DMS79 (cell line): ENCODE data around the gene TRAF1.

Experiments used
- DNase-seq: peaks from one replicate; lab custom pipeline; 2025; lab: John Stamatoyannopoulos, UW

TRAF1 gene

DNA sequence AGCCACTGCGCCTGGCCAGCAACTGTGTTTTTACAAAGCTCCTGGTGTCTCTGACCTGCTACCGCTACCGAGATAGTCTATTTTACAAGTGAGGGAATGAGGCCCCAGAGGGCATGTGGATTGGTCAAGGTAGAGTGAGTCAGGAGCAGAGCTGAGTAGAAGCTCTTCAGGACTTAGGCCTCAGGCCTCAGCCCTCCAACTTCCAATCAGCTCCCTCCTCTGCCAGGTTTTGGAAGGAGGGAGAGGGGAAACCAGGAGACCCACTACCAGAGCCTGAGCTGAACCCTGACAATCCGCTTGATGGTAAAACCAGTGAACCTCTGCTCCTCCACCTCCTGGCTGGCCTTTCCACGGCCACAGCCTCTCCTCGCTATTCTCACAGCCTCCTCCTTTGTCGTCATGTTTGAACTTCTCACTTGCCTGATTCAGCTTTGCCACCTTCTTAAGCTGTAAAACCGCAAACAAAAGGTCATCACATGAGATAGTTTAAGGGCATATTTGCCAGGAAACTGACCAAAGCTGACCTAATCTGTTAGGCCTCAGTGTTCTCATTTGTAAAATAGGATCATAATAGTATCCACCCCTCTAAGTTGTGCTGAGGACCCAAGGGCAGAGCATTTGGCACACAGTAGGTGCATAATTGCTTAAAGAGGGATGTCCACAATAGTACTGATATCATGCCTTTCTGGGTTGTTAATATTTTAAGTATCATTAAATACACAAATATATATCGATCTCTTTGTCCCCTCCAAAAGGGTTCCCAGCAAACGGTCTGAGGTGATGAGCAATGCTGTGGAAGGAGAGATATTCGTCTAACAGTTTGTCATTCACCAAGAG is 1.7 kb downstream of the TRAF1 start:
- DNase-seq = no peak

DNA sequence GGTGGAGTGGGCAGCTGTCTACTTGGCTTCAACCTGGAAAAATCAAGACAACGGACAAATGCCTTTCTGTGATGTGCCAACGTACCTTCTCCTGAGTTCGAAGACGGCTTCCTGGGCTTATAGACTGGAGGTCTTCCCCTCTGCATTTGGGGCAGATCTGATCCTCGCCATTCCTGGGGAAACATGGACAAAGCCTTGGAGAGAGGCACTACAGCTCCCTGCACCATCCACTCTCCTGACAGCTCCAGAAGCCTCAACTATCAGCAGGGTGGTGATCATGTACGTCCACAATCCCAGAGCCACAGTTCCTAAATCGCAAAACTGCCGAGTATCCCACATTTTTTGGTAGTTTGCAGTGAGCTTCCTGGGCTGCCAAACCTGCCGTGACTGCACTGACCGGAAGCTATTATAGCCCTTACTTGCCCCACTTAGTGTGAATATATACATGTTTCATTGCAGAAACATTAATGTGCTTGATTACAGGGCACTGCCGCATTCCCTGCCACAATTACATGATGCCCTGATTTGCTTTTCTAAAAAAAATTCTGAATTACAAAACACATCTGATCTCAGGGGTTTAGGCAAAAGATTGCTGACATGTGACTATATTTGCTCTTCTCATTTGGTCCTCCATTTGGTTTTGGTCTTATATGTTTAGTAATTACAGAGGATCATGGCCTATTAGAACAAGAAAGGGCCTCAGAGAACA is 2.8 kb downstream of the TRAF1 start:
- no peak for DNase-seq

DNA sequence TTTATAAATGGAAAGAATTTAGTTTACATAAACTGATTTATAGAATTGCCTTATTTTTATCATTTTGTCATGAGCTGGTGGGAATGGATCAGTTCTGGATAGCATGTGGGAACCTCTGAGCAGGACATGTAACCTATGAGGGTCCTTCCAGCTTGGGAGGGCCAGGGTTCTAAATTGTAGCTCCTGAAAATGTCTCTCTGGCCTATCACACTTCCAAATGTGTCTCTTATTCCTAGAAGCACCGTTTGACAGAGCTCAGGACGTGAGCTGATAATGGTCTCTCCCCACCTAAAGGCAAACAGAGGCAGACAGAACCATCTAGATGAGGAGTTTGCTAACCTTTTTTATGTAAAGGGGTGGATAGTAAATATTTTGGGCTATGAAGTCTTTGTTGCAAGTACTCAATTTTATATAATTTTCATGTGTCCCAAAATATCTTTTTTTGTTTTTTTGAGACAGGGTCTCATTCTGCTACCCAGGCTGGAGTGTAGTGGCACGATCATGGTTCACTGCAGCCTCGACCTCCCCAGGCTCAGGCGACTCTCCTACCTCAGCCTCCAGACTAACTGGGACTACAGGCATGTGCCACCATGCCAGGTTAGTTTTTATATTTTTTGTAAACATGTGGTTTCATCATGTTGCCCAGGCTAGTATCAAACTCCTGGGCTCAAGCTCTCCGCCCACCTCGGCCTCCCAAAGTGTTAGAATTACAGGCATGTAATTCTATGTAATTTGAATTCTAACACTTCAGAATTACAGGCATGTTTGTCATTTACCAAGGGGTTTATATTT is 4.0 kb downstream of the TRAF1 start:
- no peak for DNase-seq

DNA sequence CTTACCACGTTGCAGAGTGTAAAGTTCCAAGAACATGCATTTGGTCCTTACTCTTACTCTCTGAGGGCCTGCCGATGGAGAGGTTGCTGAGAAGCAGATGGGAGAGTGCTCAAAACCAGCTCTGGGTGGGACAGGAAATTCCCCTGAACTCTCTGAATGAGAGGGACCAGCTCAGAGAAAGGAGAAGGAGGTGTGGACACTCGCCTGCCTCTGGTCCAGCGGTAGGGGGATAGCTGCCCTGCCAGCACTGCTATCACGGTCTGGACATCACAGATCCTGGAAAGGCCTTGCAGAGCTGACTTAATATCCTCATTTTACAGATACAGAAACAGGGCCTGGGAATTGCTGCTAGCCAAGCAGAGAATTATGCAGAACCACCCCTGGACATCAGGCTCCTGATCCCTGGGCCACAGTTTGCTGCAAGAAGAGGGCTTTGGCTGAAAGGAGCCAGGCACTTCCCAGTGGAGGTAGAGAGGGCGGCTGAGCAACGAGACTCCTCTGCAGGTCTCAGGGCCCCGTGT is 4.9 kb downstream of the TRAF1 start:
- no peak for DNase-seq

GRCh38 chr9:120920806-120921178 is 5.8 kb downstream of the TRAF1 start:
- no peak for DNase-seq

DNA sequence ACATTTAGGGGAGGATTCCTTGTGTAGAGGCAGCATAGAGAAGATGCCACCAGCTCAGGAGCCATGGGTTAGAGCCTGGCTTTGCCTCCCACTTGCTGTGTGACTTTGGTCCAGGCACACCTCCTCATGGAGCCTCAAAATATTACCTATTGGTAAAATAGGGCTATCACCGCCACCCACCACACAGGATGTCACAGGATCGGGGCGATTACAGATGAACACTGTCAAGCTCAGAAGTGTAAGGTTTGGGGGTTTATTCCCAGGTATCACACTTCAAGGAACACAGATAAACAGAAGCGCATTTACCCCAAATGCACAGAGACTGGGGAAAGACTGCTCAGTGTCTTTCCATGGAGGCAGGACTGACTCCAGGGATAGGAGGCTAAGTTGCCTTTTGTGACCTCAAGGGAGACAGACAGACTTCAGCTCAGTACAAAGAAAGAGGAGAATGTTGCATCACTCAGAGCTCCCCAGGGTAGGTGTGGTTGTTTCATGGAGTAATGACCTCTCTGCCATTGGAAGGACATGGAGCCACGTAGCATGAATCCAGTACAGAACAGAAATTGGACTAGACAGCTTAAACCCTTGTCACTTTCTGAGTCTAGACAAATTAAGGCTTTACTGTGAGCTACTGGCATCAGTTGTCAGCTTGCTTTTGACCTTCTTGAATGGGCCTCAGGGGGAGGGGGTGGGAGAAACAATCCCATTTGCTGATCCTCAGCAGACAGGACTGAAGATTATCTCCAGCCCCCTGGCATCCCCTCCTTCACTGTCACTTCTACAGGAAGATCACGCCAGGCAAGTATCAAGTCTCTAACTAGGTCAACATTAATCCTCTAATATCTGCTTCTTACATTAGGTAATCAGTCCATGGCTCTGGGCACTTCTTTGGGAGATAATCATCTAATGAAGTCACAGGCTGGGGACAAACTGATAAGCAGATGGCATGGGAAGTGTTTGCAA is 6.5 kb downstream of the TRAF1 start:
- no peak for DNase-seq

- DNase-seq = no peak
These were observed 7.4 kb downstream of the TRAF1 start for GRCh38 chr9:120918931-120919842.

- DNase-seq = no peak
These were observed 8.4 kb downstream of the TRAF1 start for GRCh38 chr9:120917929-120918762.

DNA sequence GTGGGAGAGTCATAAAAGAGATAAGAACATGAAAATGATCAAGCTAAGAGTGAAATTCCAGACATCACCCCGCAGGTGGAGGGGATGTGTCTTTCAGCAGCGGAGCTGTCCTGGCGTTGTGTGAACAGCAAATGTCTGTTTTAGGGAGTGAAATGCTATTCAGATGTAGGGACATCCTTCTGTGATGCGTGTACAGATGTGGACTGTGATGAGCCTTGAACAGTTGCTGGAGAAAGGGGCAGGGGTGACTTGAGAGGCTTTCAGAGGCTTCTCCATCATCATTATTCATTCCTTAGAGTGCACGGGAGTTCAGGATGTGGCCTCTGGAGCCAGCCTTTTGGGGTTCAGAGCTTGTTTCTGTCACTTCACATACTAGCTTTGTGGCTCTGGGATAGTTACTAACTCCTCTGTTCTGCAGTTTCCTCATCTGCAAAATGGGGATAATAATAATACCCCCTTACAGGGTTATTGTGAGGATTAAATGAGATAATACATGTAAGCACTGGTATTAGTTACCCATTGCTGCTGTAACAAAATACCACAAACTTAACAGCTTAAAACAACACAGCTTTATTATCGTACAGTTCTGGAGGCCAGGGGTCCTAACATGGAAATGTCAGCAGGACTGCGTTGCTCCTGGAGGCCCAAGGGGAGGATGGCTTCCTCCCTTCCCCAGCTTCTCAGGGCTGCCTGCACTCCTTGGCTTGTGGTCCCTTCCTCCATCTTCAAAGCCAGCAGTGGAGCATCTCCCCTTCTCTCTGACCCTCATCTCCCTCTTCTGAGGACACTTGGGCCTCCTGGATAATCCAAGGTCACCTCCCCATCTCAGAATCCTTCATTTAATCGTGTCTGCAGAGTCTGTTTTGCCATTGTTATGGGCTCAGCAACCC is 9.4 kb downstream of the TRAF1 start:
- no peak for DNase-seq

GRCh38 chr9:120916588-120916987 is 10.0 kb downstream of the TRAF1 start:
- DNase-seq = no peak

DNA sequence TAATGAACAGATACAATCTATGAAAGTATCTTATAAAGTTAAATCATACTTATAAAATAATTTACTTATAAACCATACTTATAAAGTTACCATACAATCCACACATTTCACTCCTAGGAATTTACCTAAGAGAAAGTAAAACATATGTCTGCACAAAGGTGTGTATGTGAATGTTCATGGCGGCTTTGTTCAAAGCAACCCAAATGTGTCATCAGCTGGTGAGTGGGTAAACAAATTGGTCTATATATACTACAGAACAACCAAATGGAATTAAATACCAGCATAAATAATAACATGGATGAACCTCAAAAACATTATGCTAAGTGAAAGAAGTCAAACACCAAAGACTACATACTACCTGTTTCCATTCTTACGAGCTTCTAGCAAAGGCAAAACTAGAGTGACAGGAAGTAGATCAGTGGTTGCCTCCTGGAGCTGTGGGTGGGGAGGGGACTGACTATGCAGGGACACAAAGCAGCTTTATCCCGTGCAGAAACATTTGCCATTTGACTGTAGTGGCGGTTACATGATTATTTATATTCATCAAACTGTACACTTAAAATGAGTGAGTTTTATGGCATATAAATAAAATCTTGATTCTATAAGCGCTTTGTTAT is 10.6 kb downstream of the TRAF1 start:
- DNase-seq = no peak

GRCh38 chr9:120914953-120915352 is 11.6 kb downstream of the TRAF1 start:
- DNase-seq = no peak

- DNase-seq = no peak
These were observed 12.2 kb downstream of the TRAF1 start for GRCh38 chr9:120914396-120914795.

DNA sequence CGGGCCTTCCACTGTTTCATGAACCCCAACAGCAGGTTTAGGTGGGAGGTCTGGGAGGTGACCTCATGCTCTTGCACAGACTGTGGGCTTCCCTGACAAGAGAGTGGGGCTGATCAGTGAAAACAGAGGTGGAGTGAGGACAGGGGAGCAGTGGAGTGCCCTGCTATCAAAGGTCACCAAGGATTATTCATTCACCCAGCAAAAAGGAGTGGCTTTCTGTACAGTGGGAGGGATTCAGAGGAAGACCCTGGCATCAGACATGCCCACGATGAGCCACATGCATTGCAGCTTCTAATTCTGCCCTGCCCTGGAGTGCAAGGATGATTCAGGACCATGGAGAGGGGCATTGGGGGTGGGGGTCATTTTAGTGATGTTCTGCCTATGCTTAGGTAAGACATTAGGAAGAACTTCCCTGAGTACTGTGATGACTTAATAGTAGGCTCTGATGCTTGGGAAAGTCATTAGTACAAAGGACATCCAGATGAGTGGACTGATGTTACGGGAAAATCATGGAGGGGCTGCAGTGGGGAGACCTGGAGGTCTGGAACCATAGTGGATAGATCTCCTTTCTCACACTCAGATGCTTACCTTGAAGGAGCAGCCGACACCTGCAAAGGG is 12.8 kb downstream of the TRAF1 start:
- DNase-seq = no peak

GRCh38 chr9:120912958-120913646 is 13.5 kb downstream of the TRAF1 start:
- DNase-seq = no peak

- DNase-seq = no peak
These were observed 15.2 kb downstream of the TRAF1 start for GRCh38 chr9:120911295-120911837.
